ENCODE data around the gene TRIM37. TPM values are rescaled to one million over a fixed set of nuclear protein-coding genes. Genes with fewer than 3 reads are reported as not detected.
"Not testable (repeated sequence)": the region's sequence is repeated elsewhere in the genome, so short reads cannot be mapped to it uniquely, and the experiment has no call there.

TRIM37 gene
- total RNA-seq, 1 donor from 2014 or later, result 23.1 TPM

GRCh38 chr17:59124665-59125064 lies 18.0 kb upstream of the TRIM37 start:
- ATAC-seq (no peak), DNase-seq (ENCODE audit: low spot score) (no peak)
- intact Hi-C loops (cut with DNase I), result no loop called here

- no peak for ATAC-seq
- no peak for DNase-seq (ENCODE audit: low spot score)
- intact Hi-C loops (cut with DNase I), result no loop called here
Observed at GRCh38 chr17:59121901-59122480, 15.3 kb upstream of the TRIM37 start.

GRCh38 chr17:59115474-59115873 lies 8.8 kb upstream of the TRIM37 start:
- intact Hi-C loops (cut with DNase I), result no loop called here
- no peak for ATAC-seq
- DNase-seq (ENCODE audit: low spot score), result no peak

GRCh38 chr17:59111539-59111938 lies 4.9 kb upstream of the TRIM37 start:
- intact Hi-C loops (cut with DNase I), result no loop called here
- no peak for DNase-seq (ENCODE audit: low spot score)
- ATAC-seq, result no peak

- DNase-seq (ENCODE audit: low spot score), result no peak
- intact Hi-C loops (cut with DNase I), result no loop called here
- ATAC-seq, result no peak
Observed at GRCh38 chr17:59110973-59111372, 4.3 kb upstream of the TRIM37 start.

GRCh38 chr17:59108400-59109102 lies 1.9 kb upstream of the TRIM37 start:
- ATAC-seq (no peak), DNase-seq (ENCODE audit: low spot score) (no peak)
- intact Hi-C loops (cut with DNase I), result no loop called here

- no peak for DNase-seq (ENCODE audit: low spot score)
- intact Hi-C loops (cut with DNase I), result no loop called here
- ATAC-seq, result peak; percentile 16
Observed at GRCh38 chr17:59107306-59107670, 608 bp upstream of the TRIM37 start.

GRCh38 chr17:59105852-59106462 lies 723 bp downstream of the TRIM37 start:
- DNase-seq (ENCODE audit: low spot score) (peak; percentile 79), ATAC-seq (peak; percentile 47)
- intact Hi-C loops (cut with DNase I), result no loop called here

GRCh38 chr17:59101178-59101577 lies 5.5 kb downstream of the TRIM37 start:
- intact Hi-C loops (cut with DNase I), result no loop called here
- no peak for ATAC-seq
- DNase-seq (ENCODE audit: low spot score), result no peak

- intact Hi-C loops (cut with DNase I), result no loop called here
- DNase-seq (ENCODE audit: low spot score), result no peak
- no peak for ATAC-seq
Observed at GRCh38 chr17:59097876-59098275, 8.8 kb downstream of the TRIM37 start.

- ATAC-seq, result no peak
- no peak for DNase-seq (ENCODE audit: low spot score)
- intact Hi-C loops (cut with DNase I), result no loop called here
Observed at GRCh38 chr17:59094861-59095530, 11.7 kb downstream of the TRIM37 start.

GRCh38 chr17:59093702-59094231 lies 12.9 kb downstream of the TRIM37 start:
- DNase-seq (ENCODE audit: low spot score) (no peak), ATAC-seq (peak; percentile 92)
- intact Hi-C loops (cut with DNase I), result no loop called here

- intact Hi-C loops (cut with DNase I), result no loop called here
- DNase-seq (ENCODE audit: low spot score), result no peak
- peak; percentile 44 for ATAC-seq
Observed at GRCh38 chr17:59093145-59093701, 13.5 kb downstream of the TRIM37 start.

- ATAC-seq; intact Hi-C loops (cut with DNase I); DNase-seq (ENCODE audit: low spot score): not testable (repeated sequence)
Observed at GRCh38 chr17:59090593-59090992, 16.1 kb downstream of the TRIM37 start.

- no peak for ATAC-seq
- no peak for DNase-seq (ENCODE audit: low spot score)
- intact Hi-C loops (cut with DNase I), result no loop called here
Observed at GRCh38 chr17:59084154-59084553, 22.5 kb downstream of the TRIM37 start.

- intact Hi-C loops (cut with DNase I), result no loop called here
- no peak for ATAC-seq
- DNase-seq (ENCODE audit: low spot score), result no peak
Observed at GRCh38 chr17:59074494-59074893, 32.2 kb downstream of the TRIM37 start.

- DNase-seq (ENCODE audit: low spot score), result no peak
- ATAC-seq, result no peak
- intact Hi-C loops (cut with DNase I), result no loop called here
Observed at GRCh38 chr17:59073972-59074371, 32.7 kb downstream of the TRIM37 start.

- DNase-seq (ENCODE audit: low spot score), result no peak
- no peak for ATAC-seq
- intact Hi-C loops (cut with DNase I), result no loop called here
Observed at GRCh38 chr17:59069856-59070255, 36.8 kb downstream of the TRIM37 start.

- DNase-seq (ENCODE audit: low spot score), result no peak
- no peak for ATAC-seq
- intact Hi-C loops (cut with DNase I), result no loop called here
Observed at GRCh38 chr17:59067756-59068155, 38.9 kb downstream of the TRIM37 start.

- intact Hi-C loops (cut with DNase I), result no loop called here
- DNase-seq (ENCODE audit: low spot score) (no peak), ATAC-seq (no peak)
Observed at GRCh38 chr17:59067340-59067739, 39.3 kb downstream of the TRIM37 start.
